Fibroblast of pulmonary artery (primary cell): ENCODE measurements around the gene PBRM1.
"Not testable (repeated sequence)": the region's sequence is repeated elsewhere in the genome, so short reads cannot be mapped to it uniquely, and the experiment has no call there.

ENCODE experiments used
- DNase-seq: peaks from one replicate; pipeline ENCODE4 v3.0.0-alpha.2; 2010; ENCODE audit warnings: low read depth
- H3K4me3 ChIP-seq: replicated peaks from 2 replicates; pipeline ENCODE4 v1.5.1; 2011; ENCODE audit warnings: low read depth, mild to moderate bottlenecking, control low read depth, low read length, moderate library complexity
- CTCF ChIP-seq: IDR thresholded peaks from 2 replicates; pipeline ENCODE4 v1.5.1; 2011; ENCODE audit warnings: mild to moderate bottlenecking, control low read depth, low read length, inconsistent platforms; ENCODE audit errors: missing control alignments

Gene PBRM1

GRCh38 chr3:52685709-52686691 lies at the start of gene PBRM1, which contains the start of gene GNL3:
PBRM1 (minus strand) TSS chr3:52685913.
GNL3 (plus strand) TSS chr3:52686032; CDS start chr3:52686093, 61 bp downstream.
- TF ChIP-seq CTCF: no peak
- DNase-seq: peak; percentile 96
- peak within 1 kb of the TSS; percentile 97 for H3K4me3 ChIP-seq

- TF ChIP-seq CTCF: no peak
- no peak for DNase-seq
- H3K4me3 ChIP-seq: no peak overlapping the region
These were observed 47.7 kb upstream of the PBRM1 start for GRCh38 chr3:52733256-52733891.

GRCh38 chr3:52731590-52731989 lies 45.9 kb upstream of the PBRM1 start:
- DNase-seq: no peak
- H3K4me3 ChIP-seq: no peak overlapping the region
- no peak for TF ChIP-seq CTCF

- DNase-seq: peak; percentile 57
- TF ChIP-seq CTCF: no peak
- H3K4me3 ChIP-seq: no peak overlapping the region
These were observed 45.0 kb upstream of the PBRM1 start for GRCh38 chr3:52730681-52731080.

- H3K4me3 ChIP-seq, DNase-seq: not testable (repeated sequence)
These were observed 43.0 kb upstream of the PBRM1 start for GRCh38 chr3:52728753-52729152.

- no peak for TF ChIP-seq CTCF
- no peak overlapping the region for H3K4me3 ChIP-seq
- no peak for DNase-seq
These were observed 38.8 kb upstream of the PBRM1 start for GRCh38 chr3:52724511-52724910.

- no peak for DNase-seq
- H3K4me3 ChIP-seq: no peak overlapping the region
- no peak for TF ChIP-seq CTCF
These were observed 38.2 kb upstream of the PBRM1 start for GRCh38 chr3:52723935-52724334.
